Measurements from ENCODE around the gene HMOX1.
A peak's percentile ranks its signal among the peaks of the same experiment; 100 is the strongest.
"Not testable (repeated sequence)": the region's sequence is repeated elsewhere in the genome, so short reads cannot be mapped to it uniquely, and the experiment has no call there.

The HMOX1 gene

DNA sequence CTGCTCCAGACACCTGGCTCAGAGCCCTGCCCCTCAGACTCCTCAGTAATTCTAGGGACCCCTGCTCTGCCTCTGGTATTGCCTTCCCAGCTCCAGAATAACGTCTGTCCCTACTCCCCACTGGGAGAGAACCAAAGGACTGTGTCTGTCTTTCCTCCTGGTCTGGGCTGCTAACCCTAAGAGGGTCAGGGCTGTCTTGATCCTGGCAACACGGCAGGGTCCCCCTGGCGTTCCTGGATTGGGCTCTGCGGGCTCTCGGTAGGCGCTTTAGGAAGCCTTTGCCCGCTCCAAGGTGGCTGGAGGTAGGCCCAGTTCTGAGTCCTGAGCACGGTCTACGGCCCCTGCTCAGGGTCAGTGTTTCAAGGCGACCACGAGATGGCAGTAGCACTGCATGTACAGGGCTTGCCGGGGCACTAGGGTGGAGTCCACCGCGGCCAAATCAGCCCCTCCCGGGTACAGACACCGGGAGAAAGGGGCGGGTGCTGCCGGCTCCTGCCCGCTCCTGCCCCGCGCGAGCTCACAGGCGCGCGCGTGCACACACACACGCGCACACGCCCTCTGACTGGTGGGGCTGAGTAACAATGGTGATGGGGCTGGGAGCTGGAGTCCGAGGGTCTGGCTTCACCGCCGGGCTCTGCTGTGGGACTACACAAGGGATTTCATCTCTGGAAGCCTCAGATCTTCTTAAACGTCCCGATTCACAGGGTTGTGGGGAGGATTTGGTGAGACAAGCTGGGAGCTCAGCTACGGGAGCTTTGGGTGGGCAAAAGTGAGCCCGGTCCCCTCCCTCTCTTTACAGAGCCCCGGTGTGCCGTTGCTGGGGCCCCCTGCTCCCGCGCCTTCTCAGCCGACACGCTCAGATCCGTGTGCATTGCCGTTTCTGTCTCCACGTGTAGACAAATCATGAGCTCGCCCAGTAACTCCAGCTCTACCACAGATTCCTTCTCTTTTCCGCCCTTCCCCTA, 30.1 kb upstream of the HMOX1 start:
- DNase-seq: peak; percentile 77 to 84

DNA sequence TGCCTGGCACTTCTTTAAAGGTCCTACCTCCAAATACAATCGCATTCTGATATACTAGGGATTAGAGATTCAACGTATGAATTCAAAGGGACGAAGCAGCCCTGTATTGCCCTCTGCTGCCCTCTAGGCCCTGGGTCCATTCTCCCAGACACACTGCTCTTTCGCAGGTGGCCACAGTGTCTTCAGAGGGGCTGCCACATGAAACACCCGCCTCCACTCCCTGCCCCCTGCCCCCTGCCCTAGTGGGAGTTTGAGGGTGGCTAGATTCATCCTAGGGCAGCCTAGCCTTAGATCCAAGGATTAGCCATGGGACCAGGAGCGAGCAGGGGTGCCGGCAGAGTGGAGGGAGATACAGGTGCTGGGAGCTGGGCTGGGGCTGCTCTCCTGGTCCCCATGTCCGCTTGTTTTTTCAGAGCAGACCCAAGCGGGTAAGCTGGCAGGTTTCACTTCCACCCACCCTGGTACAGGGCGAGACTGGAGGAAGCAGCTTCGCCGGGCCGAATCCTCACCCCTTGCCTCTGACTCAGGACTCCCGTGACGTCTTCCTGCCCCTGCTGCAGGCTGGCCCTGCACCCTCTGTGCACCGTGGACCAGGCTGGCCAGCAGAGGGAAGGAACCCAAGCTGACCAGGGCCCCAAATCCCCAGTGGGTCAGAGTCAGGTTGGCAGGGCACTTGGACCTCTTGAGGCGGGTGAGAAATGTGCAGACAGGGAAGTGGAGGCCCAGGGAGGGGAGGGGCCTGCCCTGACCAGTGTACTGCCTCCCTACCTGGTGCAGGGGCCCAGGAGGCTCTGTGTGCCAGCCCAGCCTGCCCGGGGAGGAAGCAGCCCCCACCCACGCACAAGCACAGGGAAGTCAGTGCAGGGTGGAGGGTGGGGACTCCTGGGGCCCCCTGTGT, 28.4 kb upstream of the HMOX1 start:
- peak; percentile 4 to 11 for DNase-seq

DNA sequence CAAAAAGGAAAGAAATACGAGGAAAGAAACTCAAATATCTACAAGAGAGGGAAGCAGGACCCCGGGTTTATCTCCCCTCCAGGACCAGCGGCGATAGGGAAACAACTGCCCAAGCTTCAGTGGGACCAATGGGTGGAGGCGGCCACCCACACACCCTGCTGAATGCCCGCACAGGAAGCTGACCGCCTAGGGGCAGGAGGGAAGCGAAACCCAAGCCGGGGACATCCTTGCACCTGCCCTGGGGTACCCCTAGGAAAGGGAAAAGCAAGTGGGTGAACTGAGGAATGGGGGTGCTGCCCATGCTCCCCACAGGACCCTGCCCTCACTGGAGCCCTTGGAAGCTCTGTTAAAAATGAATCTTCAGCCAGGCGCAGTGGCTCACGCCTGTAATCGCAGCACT, 27.6 kb upstream of the HMOX1 start:
- no peak for DNase-seq

DNA sequence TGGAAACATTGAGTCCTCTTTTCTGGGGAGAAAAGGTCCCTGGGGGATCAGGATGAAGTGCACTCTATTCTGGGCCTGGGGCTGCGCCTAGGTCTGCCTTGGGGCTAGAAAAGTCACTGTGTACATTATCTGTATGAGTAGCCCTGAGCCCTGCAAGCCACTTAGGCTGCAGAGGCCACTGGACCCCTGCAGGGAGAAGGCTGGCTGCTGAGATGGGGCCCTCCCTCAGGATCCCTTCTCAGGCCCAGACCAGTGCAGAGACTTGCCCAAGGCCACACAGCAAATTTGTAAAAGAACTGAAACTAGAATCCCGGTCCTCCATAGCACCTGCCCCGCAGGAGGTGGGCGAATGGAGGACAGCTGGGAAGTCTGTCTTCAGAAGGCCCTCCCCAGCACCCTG, 26.8 kb upstream of the HMOX1 start:
- DNase-seq: no peak

DNA sequence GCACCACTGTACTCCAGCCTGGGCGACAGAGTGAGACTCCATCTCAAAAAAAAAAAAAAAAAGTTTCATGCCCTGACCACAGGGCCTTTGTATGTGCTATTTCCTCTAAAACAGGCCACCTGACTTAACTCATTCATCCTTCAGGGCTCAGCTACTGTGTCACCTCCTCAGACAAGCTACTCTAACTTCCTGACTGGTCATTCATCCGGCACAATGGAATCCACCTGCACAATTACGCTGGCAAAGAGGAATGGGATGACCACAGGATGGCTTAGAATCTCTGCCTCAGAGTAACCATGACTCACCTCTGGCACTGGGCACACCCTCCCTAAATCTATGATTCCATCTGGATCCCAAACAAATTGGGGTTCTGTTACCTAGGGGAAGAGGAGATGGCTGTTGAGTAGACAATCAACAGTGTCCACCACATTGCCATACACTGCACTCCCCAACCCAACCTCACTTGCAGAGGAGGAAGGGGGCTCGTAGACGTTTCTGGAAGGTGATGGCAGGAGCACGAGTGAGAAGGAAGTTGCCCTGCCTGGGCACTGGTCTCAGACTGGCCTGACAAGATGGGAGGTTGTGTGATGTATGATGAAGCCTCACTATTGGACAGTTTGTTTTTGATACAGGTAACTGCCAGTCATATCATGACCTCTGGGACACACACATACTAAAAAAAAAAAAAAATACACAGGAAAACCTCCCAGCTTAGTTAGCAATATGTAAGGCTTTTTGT, 22.8 kb upstream of the HMOX1 start:
- DNase-seq: no peak

DNA sequence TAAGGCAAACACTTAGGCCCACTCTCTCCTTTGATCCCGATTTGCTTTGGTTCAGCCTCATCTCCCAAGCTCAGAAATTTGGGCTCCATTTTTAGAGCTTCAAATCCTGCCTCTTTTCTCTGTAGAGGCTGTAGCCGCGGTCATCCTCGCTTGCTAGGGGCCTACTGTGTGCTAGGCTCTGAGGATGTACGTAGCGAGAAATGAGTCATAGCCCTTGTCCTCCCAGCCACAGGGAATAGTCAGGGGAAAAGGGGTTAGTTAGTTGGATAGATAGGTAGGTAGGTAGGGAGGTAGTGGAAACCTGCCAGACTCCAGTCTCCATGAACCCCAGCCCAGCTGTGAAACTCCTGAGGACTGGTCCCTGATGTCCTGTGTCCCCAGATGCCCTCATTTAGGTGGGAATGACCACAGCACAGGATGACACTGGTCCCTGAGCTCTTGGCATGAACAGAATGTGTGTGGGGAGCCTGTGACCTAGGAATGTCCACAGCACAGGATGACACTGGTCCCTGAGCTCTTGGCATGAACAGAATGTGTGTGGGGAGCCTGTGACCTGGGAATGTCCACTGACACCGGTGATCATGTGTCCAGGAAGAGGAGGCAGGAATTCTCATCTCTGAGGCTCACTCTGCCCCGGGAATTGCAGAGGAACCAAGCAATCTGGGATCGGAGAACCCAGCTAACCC, 21.4 kb upstream of the HMOX1 start:
- DNase-seq: no peak

DNA sequence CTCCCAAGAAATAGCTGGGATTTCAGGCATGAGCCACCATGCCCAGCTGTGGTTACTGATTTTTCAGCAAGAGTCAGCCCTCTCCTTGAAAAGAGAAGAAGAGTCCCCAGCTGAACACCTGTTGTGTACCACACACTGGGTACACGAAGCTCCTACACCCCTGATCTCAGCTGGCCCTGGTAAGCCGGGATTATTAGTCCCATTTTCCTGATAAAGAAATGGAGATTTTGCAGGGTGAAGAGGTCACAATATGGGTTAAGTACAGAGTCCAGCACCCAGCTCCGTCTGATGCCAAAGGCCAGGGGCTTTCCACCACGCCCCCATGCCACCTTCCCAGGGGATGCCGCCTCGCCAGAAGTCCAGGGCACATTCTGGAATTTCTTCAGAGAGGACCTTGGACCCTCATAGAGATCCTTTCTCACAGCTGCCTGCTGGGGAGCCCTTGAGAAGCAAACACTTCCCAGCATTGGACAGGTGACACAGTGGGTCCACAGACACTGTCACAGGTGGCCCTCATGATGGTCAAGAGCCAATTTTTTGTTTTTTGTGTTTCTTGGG, 19.8 kb upstream of the HMOX1 start:
- no peak for DNase-seq

DNA sequence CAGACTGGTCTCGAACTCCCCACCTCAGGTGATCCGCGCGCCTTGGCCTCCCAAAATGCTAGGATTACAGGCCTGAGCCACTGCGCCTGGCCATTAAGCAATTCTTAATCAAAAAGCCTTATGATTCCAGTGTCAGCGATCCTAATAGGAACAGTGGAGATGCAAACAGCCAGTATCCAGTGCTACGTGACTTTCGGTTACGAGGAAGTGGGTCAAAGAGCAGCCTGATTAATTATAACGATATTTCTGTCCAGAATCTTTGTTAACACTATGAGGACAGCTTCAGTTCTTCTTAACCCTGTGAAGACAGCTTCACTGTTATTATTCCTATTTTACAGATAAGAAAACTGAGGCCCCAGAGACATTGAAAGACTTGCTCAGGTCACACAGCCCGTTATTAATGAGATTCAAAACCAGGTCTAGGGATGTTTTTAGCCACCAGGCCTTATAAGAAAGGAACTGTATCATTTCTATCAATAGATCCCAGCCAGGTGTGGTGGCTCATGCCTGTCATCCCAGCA, 17.3 kb upstream of the HMOX1 start:
- DNase-seq: no peak

DNA sequence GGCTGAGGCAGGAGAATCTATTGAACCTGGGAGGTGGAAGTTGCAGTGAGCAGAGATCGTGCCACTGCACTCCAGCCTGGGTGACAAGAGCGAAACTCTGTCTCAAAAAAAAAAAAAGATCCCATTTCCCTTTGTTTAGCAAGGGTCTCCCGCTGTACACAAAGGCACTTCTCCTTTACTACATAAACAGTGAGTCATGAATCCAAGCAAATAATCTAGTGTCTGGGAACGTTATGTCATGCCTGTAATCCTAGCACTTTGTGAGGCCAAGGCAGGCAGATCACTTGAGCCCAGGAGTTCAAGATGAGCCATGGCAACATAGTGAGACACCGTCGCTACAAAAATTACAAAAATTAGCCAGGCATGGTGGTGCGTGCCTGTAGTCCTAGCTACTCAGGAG, 16.7 kb upstream of the HMOX1 start:
- not testable (repeated sequence) for DNase-seq

DNA sequence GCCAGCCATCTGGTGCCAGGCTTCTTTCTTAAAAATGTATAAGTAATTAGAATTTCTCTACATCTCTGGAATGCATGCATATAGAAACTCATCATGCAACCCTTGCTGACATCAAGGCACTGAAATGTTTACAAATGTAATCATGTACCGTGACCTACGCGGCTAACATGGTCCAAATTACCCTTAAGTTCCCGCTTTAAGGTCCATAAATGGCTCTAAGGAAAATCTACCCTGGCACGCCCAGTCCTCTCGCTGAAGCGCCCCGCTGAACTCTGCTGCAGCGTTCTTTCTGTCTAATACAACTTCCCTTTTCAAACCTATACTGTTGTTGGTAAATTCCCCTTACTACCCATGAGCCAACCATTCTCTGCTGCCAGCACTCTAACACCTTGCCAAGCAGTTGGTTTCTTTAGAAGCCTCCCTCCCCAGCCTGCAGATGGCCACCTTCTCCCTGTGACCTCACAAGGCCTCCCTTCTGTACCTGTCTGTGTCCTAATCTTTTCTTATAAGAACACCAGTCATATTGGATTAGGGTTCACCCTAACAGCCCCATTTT, 13.5 kb upstream of the HMOX1 start:
- peak; percentile 66 to 77 for DNase-seq

DNA sequence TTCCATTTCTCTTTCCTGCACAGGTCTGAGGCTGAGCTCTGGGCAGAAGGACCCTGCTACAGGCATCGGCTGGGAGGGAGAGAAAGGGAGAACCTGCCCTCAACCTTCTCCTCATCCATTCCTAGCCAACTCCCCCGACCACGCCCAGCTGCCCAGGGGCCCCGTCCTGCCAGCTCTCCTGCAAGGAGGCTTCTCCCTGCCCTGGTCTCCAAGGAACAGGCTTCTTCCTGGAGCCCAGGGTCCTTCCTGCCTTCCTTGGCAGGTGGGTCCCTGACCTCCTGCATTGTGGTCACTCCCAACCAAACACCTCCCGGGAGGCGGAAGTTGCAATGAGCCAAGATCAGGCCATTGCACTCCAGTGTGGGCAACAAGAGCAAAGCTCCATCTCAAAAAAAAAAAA, 12.5 kb upstream of the HMOX1 start:
- no peak for DNase-seq

DNA sequence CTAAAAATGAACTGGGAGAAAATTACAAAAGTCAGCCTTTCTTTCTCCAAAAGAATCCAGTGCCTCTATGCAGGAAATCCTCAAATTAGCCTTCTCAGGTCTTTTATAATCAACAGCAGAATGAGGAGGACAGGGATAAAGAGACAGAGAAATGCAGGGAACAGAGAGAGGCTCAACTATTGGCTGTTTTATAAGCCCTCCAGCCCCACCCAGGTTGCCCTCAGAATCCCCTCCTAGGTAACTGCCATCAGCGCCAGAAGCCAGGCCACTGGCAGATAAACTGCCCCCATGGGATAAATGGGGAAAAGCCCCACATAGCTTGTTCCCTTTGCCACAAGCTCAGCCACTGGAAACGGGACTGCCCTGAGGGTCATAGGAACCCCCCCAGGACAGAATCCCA, 10.9 kb upstream of the HMOX1 start:
- DNase-seq: no peak

DNA sequence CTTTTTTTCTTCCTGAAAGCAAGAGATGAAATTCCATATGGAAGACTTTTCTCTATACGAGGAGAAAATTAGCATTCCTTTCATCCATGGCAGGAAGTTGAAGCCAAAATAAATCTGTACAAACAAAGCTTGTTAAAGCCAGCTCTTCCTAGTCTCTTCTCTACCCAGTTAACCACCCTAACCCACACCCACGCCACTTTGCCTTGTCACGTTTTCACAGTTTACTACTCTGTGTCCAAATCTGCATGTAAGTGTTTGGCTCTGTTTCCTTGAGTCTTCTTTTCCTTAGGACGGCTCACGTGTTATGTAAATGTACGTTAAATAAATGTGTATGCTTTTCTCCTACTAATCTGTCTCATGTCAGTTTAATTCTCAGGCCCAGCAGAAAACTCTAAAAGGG, 7.1 kb upstream of the HMOX1 start:
- DNase-seq: no peak

DNA sequence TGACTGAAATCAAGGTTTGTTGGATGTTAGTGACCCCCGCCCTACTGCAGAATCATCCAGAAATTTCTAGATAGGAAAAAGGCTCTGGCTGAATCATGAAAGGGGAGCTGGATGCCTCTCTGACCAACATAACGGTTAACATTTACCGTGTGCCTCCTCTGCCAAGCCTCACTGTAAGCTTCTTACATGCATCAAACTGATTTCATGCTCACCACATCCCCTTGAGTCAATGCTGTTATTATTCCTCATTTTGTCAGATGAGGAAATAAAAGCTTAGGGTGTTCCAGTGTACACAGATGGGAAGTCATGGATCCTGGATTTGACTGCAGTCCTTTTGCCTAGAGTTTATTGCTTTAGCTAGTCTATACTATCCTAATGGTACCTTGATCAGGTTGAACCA, 5.9 kb upstream of the HMOX1 start:
- peak; percentile 14 for DNase-seq

DNA sequence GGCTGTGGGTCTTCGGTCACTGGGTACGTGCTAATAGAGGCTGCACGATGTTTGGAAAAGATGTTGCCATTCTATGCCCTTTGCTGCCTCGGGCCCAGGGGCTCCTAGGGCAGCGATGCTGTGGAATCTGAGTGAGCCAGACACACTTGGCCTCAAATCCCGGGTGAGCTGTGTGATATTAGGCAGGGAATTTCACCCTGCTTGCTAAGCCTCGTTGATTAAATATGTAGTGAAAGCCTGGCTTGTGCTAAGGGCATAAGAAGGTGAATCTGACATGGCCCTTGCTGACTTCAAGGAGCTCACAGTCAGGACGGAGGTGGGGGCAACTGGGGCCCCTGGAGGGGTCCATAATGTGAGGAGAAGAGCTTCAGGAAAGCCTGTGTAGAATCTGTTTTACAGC, 5.4 kb upstream of the HMOX1 start:
- no peak for DNase-seq

DNA sequence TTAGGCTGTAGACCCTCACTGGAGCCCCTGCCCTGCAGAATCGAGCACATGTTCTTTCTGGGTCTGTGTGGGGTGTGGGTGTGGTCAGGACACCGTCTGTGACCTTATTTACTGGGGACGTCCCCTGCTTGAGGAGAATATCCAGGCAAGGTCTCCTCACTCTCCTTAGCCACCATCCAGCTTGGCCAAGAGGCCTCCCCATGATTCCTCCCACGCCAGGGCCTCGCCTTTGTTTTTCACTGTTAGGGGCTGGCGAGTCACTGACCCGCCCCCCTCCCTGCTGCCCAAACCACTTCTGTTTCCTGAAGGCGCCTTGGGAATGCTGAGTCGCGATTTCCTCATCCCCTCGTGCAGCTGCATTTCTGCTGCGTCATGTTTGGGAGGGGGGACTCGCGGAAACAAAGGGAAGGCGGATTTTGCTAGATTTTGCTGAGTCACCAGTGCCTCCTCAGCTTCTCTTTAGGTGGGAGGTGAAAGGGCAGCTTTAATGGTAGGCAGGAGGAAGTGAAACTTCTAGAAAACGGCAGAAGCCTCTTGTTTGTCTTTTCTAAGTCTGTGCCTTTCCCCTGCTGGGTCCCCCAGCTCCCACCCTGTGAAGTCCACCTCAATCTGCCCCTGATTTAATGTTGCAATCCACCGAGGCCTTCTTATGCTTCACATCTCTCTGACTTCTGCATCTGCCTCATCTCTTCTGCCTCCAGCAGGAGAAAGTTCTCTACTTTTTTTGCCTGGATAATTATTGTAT, 4.0 kb upstream of the HMOX1 start:
- DNase-seq: peak; percentile 87 to 92

DNA sequence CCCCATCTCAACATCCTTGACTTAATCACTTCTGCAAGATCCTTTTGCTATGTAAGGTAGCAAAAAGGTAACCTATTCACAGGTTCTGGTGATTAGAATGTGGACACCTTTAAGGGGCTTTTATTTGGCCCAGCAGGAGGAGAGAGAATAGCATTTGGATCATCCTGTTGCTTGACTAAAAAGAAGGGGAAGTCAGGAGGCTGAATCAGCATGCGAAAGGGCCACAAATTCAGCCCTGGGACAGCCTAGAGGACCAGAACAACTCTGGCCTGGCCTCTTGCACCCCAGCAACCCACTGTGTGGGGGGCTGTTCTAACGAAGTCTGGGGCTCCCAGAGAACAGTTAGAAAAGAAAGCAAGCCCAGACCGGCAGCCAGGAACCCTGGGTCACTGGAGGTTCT, 3.2 kb upstream of the HMOX1 start:
- DNase-seq: no peak

DNA sequence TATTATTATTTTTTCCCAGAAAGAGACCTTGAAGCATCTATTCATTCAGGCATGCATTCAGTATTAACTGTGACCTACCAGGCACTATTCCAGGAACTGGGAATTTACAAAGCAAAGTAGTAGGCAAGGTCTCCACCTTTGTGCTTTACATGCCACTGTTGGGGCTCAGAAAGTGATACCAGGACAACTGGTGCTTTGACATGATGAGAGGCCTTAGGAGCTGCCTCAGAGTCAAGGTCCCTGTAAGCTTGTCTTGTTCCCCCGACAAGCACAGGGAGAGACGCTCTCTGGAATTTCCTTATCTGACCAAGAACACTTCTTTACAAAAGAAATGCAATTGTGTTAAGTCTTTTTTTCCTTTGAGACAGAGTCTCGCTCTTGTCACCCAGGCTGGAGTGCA, 2.3 kb upstream of the HMOX1 start:
- DNase-seq: no peak

DNA sequence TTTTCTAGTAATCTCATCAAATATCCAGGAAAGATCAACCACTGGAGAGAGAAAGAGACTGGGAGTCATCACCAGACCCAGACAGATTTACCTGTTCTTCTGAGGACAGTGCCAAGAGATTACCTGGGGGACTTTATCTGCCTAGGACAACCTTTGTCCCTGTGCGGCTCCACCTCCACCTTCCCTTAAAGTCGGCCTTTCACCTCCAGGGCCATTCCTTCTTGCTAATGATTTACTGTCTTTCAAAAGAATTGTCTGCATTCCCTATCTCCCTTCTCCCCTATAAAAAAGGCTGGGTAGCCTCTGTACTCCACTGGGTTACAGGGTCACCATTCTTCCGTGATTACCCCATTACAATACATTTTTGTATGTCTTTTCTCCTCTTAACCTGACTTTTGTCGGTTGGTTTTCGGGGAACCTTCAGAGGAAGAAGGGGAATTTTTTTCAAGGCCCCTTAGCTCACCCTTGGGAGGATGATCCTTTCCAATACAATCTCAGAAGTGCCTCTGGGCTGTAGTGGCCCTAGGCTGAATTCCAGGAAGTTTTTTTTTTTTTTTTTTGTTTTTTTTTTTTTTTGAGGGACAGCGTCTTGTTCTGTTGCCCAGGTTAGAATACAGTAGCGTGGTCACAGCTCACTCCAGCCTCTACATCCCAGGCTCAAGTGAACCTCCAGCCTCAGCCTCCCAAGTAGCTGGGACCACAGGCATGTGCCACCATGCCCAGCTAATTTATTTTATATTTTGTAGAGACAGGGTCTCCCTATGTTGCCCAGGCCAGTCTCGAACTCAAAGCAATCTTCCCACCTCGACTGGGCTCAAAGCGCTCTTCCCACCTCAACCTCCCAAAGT, 1.5 kb upstream of the HMOX1 start:
- DNase-seq: no peak

DNA sequence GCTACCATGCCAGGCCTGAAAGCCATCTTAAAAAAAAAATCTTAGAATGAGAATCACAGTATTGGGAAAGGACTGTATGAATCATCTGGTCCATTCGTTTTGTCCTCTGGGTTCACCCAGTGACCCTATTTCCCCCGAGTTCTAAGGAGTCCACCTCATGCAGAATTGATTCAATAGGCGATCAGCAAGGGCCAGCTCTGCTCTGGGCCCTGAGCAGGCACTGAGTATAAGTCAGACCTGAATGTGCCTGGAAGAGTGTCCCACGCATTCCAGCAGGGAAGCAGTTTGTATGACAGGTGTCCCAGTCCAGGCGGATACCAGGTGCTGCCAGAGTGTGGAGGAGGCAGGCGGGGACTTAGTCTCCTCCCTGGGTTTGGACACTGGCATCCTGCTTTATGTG, 883 bp upstream of the HMOX1 start:
- DNase-seq: no peak
